Body of pancreas (tissue), 4 donors: ENCODE measurements around the gene CDKN2AIP. TPM values are rescaled to one million over a fixed set of nuclear protein-coding genes. Genes with fewer than 3 reads are reported as not detected.

Experiments
- ATAC-seq: fragments of 150-250 bp; one replicate; pipeline ENCODE4 v1.9.1; 2016
- DNase-seq, 4 donors: peaks; one replicate each; pipeline ENCODE4 v3.0.0-alpha.2; 2019
- H3K27ac ChIP-seq, 4 donors: fragments of 200-600 bp; sonication (generic); 1 replicate in 3 of 4; 2 replicates in 1 of 4; pipeline versions ENCODE4 v1.5.1 to v1.6.1; 2016 to 2019; ENCODE audit warnings: mild to moderate bottlenecking in 1 of 4, mixed read lengths in 1 of 4, moderate library complexity in 1 of 4
- H3K27me3 ChIP-seq, 2 donors: fragments of 200-600 bp; sonication (generic); one replicate each; pipeline ENCODE4 v1.6.0; 2016; ENCODE audit warnings: mild to moderate bottlenecking in 1 of 2
- H3K36me3 ChIP-seq, 2 donors: fragments of 200-600 bp; sonication (generic); replicated peaks in 1 of 2; 2 replicates each; pipeline ENCODE4 v1.5.1; 2016; ENCODE audit warnings: low read depth in 2 of 2; ENCODE audit not compliant: insufficient read depth in 1 of 2
- H3K4me1 ChIP-seq: fragments of 200-600 bp; sonication (generic); one replicate; pipeline ENCODE4 v1.6.0; 2016
- H3K4me3 ChIP-seq, 2 donors: fragments of 200-600 bp; sonication (generic); 1 replicate in 1 of 2; 2 replicates in 1 of 2; pipeline ENCODE4 v1.5.1; 2016 to 2019
- H3K9me3 ChIP-seq, 3 donors: fragments of 200-600 bp; sonication (generic); 1 replicate in 2 of 3; 2 replicates in 1 of 3; pipeline ENCODE4 v1.5.1; 2016
- POLR2A ChIP-seq, 3 donors: fragments of 450-650 bp; IDR thresholded peaks; one replicate each; pipeline ENCODE4 v1.6.1; 2016; ENCODE audit warnings: antibody characterized with exemption in 3 of 3, mild to moderate bottlenecking in 2 of 3
- WGBS, 2 donors: methylation state at CpG; one replicate each; pipeline ENCODE4 v1.1.5; 2017; 5-methylcytosine and 5-hydroxymethylcytosine counted together
- intact Hi-C: fragments of 100-400 bp; cut with DNase I; formaldehyde crosslinking; loops from one replicate; pipeline ENCODE4 v1.15.1; 2023
- total RNA-seq, 2 donors: library from RNA; depleted of rRNA; stranded (reverse); fragments of >200 nt; gene quantifications; one replicate each; pipeline ENCODE4 v1.1.0, GENCODE V29; 2016
- TF ChIP-seq, protein P1 (sequence below), 7 experiments: fragments of 450-650 bp in 4 of 7; fragments of 200-600 bp in 3 of 7; sonication (generic) in 3 of 7; IDR thresholded peaks; one replicate each; pipeline ENCODE4 v1.5.1; 2016 to 2019; ENCODE audit warnings: antibody characterized with exemption in 7 of 7

Gene CDKN2AIP
- total RNA-seq, 2 donors from 2014 or later: 10.9 to 20.4 TPM

DNA sequence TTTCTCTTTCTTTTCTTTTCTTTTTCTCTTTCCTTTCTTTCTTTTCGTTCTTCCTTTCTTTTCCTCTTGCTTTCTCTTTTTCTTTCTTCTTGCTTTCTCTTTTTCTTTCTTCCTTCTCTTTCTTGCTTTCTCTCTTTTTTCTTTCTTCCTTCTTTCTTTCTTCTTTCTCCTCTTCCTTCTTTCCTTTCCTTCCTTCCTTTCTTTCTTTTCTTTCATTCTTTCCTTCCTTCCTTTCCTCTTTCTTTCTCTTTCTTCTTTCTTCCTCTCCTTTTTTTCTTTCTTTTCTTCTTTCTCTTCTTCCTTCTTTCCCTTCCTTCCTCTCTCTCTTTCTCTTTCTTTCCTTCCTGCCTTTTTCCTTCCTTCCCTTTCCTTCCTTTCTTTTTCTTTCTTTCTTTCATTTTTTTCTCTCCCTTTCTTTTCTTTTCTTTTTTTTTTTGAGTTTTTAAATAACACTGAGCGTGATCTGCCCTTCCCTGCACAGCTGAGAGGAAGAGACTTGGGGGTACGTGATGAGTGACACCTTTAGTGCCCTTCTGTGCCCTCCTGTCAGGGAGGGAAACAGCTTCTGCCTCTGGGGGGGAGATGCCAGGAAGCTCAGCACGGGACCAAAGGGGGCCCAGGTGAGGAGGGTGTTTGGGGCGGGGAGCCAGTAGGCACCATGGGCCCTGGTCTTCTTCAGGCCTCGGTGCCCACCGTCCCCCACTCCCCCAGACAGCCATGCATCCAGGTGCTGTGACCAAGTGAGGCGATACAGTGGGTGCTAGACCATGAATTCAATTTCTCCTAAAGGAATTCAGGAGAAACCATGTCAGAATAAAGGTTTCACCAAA lies 36.6 kb upstream of the CDKN2AIP start:
- no peak overlapping the region for H3K4me3 ChIP-seq
- 78 to 89% methylated on average over 8 of the region's 8 CpGs for WGBS, 2 donors
- no peaks in the 10 kb centered on the region for H3K9me3 ChIP-seq
- ATAC-seq (no peak), DNase-seq (no peak)
- no peaks in the 10 kb centered on the region for H3K36me3 ChIP-seq
- no peaks in the 10 kb centered on the region for H3K27me3 ChIP-seq
- TF ChIP-seq, protein P1, sequence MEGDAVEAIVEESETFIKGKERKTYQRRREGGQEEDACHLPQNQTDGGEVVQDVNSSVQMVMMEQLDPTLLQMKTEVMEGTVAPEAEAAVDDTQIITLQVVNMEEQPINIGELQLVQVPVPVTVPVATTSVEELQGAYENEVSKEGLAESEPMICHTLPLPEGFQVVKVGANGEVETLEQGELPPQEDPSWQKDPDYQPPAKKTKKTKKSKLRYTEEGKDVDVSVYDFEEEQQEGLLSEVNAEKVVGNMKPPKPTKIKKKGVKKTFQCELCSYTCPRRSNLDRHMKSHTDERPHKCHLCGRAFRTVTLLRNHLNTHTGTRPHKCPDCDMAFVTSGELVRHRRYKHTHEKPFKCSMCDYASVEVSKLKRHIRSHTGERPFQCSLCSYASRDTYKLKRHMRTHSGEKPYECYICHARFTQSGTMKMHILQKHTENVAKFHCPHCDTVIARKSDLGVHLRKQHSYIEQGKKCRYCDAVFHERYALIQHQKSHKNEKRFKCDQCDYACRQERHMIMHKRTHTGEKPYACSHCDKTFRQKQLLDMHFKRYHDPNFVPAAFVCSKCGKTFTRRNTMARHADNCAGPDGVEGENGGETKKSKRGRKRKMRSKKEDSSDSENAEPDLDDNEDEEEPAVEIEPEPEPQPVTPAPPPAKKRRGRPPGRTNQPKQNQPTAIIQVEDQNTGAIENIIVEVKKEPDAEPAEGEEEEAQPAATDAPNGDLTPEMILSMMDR (IDR thresholded peaks at IDR 0.05): no peak
- no peak for TF ChIP-seq POLR2A (IDR thresholded peaks at IDR 0.05)
- H3K4me1 ChIP-seq: peaks cover 3% of the 10 kb centered on the region
- intact Hi-C loops: no loop called here
- peak overlapping the region in 1 of 4 donors; percentile 65 for H3K27ac ChIP-seq

DNA sequence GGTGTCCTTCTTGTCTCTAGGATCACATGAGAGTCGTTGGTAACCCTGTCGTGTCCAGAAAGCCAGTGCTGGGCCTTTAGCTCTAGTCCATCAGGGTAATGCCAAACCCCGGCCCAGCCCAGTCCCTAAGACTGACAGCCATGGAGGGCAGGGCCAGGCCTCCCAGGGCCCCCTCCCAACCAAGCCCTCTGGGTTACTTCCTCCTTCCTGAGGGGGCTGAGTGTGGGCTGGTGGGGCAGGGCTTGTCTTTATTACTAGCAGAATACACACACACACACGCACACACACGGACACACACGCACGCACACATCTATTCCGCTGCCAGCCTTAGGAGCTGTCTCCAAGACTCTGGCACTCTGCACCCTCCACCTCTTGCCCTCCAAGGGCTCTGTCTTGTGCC lies 35.6 kb upstream of the CDKN2AIP start:
- peaks cover 3% of the 10 kb centered on the region for H3K4me1 ChIP-seq
- no peaks in the 10 kb centered on the region for H3K27me3 ChIP-seq
- intact Hi-C loops: no loop called here
- DNase-seq: no peak
- H3K36me3 ChIP-seq: no peaks in the 10 kb centered on the region
- no peak for TF ChIP-seq POLR2A (IDR thresholded peaks at IDR 0.05)
- TF ChIP-seq, protein P1 (IDR thresholded peaks at IDR 0.05): no peak
- H3K9me3 ChIP-seq: no peaks in the 10 kb centered on the region
- 75% methylated on average over 7 to 8 of the region's 8 CpGs for WGBS, 2 donors
- no peak for ATAC-seq
- H3K27ac ChIP-seq: no peak overlapping the region
- no peak overlapping the region for H3K4me3 ChIP-seq

DNA sequence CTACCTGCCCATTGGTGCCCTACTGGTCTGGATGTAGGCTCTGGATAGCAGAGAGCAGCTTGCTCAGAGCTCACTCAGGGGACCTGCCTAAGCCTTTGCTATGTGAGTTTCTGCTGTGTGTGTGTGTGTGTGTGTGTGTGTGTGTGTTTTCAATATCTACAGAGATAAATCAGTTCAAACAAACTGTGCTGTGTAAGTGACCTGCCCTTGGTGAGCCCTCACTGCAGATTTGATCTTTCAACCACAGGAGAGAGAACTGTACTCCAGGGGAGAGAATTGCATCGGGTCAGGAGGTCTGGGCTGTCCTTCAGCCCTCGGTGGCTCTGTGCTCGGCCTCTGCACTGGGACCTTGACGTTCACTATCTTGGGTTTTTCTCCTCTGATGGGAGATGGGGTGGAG lies 35.0 kb upstream of the CDKN2AIP start:
- ATAC-seq (no peak), DNase-seq (no peak)
- 37 to 48% methylated on average over 4 of the region's 4 CpGs for WGBS, 2 donors
- Histone ChIP-seq H3K36me3 (no peaks in the 10 kb centered on the region), H3K9me3 (no peaks in the 10 kb centered on the region), H3K4me1 (peaks cover 3% of the 10 kb centered on the region), H3K27ac (no peak overlapping the region), H3K4me3 (no peak overlapping the region), H3K27me3 (no peaks in the 10 kb centered on the region)
- intact Hi-C loops: no loop called here
- no peak for TF ChIP-seq POLR2A (IDR thresholded peaks at IDR 0.05)
- TF ChIP-seq, protein P1 (IDR thresholded peaks at IDR 0.05): no peak

DNA sequence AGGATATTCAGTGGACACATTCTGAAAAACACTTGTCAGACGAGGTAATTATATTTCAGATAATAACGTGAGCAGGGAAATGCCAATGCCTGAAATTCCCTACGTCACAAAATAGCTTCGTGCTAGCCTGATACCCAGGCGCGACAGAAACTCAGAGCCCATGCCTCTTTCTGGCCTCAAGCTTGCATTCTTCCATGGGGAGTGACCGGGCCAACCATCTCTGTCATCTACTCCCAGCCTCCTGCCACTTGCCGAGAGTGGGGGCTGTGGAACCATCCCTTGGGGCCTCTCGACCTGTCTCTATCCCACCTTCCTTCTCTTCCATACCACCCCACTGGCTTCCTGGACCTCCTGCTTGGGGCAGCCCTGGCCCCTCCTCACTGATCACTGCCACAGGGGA lies 34.5 kb upstream of the CDKN2AIP start:
- H3K27ac ChIP-seq: no peak overlapping the region
- intact Hi-C loops: no loop called here
- ATAC-seq: no peak

More for the DNA sequence above, 34.5 kb upstream of the CDKN2AIP start:
- 78 to 80% methylated on average over 9 of the region's 9 CpGs for WGBS, 2 donors
- TF ChIP-seq, protein P1 (IDR thresholded peaks at IDR 0.05): no peak
- TF ChIP-seq POLR2A (IDR thresholded peaks at IDR 0.05): no peak
- H3K27me3 ChIP-seq: no peaks in the 10 kb centered on the region
- H3K9me3 ChIP-seq: no peaks in the 10 kb centered on the region
- DNase-seq: no peak
- H3K4me1 ChIP-seq: peaks cover 3% of the 10 kb centered on the region
- H3K4me3 ChIP-seq: no peak overlapping the region
- no peaks in the 10 kb centered on the region for H3K36me3 ChIP-seq
